H9 (cell line): ENCODE measurements around the gene BMPER. TPM values are rescaled to one million over a fixed set of nuclear protein-coding genes. Genes with fewer than 3 reads are reported as not detected.

Experiments
- DNase-seq: peaks from one replicate; pipeline ENCODE4 v3.0.0-alpha.2; 2017
- H2AFZ ChIP-seq: one replicate; pipeline ENCODE4 v1.6.1; 2013; ENCODE audit warnings: mild to moderate bottlenecking, low read length, control low read depth, moderate library complexity
- H2AK5ac ChIP-seq: 2 replicates; pipeline ENCODE4 v1.6.1; 2013; ENCODE audit warnings: low read length, control low read depth, mixed read lengths; ENCODE audit not compliant: insufficient read length
- H2BK120ac ChIP-seq: one replicate; pipeline ENCODE4 v1.6.1; 2013; ENCODE audit warnings: low read depth, mild to moderate bottlenecking, low read length, control low read depth, inconsistent platforms; ENCODE audit not compliant: poor library complexity, severe bottlenecking
- H2BK12ac ChIP-seq: 2 replicates; pipeline ENCODE4 v1.6.1; 2013; ENCODE audit warnings: low read length, control low read depth, mixed read lengths, low read depth; ENCODE audit not compliant: insufficient read length
- H2BK15ac ChIP-seq: 2 replicates; pipeline ENCODE4 v1.6.1; 2013; ENCODE audit warnings: low read depth, low read length, control low read depth
- H2BK20ac ChIP-seq: one replicate; pipeline ENCODE4 v1.6.1; 2013; ENCODE audit warnings: low read depth, mild to moderate bottlenecking, low read length, control low read depth, inconsistent platforms; ENCODE audit not compliant: poor library complexity, severe bottlenecking
- H2BK5ac ChIP-seq: 2 replicates; pipeline ENCODE4 v1.6.1; 2013; ENCODE audit warnings: low read length, control low read depth, mixed read lengths; ENCODE audit not compliant: insufficient read length
- H3K14ac ChIP-seq: 2 replicates; pipeline ENCODE4 v1.6.1; 2013; ENCODE audit warnings: low read length, control low read depth; ENCODE audit not compliant: insufficient read depth
- H3K18ac ChIP-seq: 2 replicates; pipeline ENCODE4 v1.6.1; 2013; ENCODE audit warnings: low read depth, mild to moderate bottlenecking, mixed read lengths, low read length, control low read depth; ENCODE audit not compliant: insufficient read length
- H3K23ac ChIP-seq: 2 replicates; pipeline ENCODE4 v1.6.1; 2013; ENCODE audit warnings: low read length, control low read depth, mixed read lengths, low read depth; ENCODE audit not compliant: insufficient read length
- H3K23me2 ChIP-seq: 2 replicates; pipeline ENCODE4 v1.6.1; 2013; ENCODE audit warnings: low read depth, mild to moderate bottlenecking, mixed read lengths, low read length, control low read depth; ENCODE audit not compliant: insufficient read length, poor library complexity, severe bottlenecking
- H3K27ac ChIP-seq: 2 replicates; pipeline ENCODE4 v1.5.1; 2013; ENCODE audit warnings: low read length, control low read depth, mixed read lengths, low read depth; ENCODE audit not compliant: insufficient read length
- H3K27me3 ChIP-seq: 2 replicates; pipeline ENCODE4 v1.6.1; 2013; ENCODE audit warnings: low read length, control low read depth, inconsistent platforms; ENCODE audit not compliant: insufficient read depth
- H3K4ac ChIP-seq: 2 replicates; pipeline ENCODE4 v1.6.1; 2013; ENCODE audit warnings: low read depth, mild to moderate bottlenecking, control low read depth, inconsistent platforms, low read length, moderate library complexity
- H3K4me1 ChIP-seq: 2 replicates; pipeline ENCODE4 v1.6.1; 2013; ENCODE audit warnings: low read length, control low read depth, inconsistent platforms; ENCODE audit not compliant: insufficient read depth
- H3K4me2 ChIP-seq: 2 replicates; pipeline ENCODE4 v1.6.1; 2013; ENCODE audit warnings: low read length, control low read depth, mixed read lengths; ENCODE audit not compliant: insufficient read length, insufficient read depth
- H3K56ac ChIP-seq: 2 replicates; pipeline ENCODE4 v1.6.1; 2013; ENCODE audit warnings: low read depth, mild to moderate bottlenecking, mixed read lengths, low read length, control low read depth; ENCODE audit not compliant: insufficient read length
- H3K79me1 ChIP-seq: 2 replicates; pipeline ENCODE4 v1.6.1; 2013; ENCODE audit warnings: low read depth, mild to moderate bottlenecking, moderate library complexity, low read length, control low read depth, inconsistent platforms; ENCODE audit not compliant: insufficient read depth, poor library complexity, severe bottlenecking
- H3K79me2 ChIP-seq: 2 replicates; pipeline ENCODE4 v1.6.1; 2013; ENCODE audit warnings: low read length, control low read depth, inconsistent platforms; ENCODE audit not compliant: insufficient read depth
- H3K9ac ChIP-seq: 2 replicates; pipeline ENCODE4 v1.6.1; 2013; ENCODE audit warnings: low read length, control low read depth, mixed read lengths; ENCODE audit not compliant: insufficient read length; ENCODE audit errors: extremely low read depth
- H3K9me3 ChIP-seq: one replicate; pipeline ENCODE4 v1.6.1; 2013; ENCODE audit warnings: low read depth, low read length, inconsistent platforms; ENCODE audit not compliant: control insufficient read depth
- H3T11ph ChIP-seq: one replicate; pipeline ENCODE4 v1.6.1; 2013; ENCODE audit warnings: mild to moderate bottlenecking, low read length, control low read depth, inconsistent platforms
- H4K20me1 ChIP-seq: one replicate; pipeline ENCODE4 v1.6.1; 2013; ENCODE audit not compliant: control insufficient read depth, insufficient read length, insufficient read depth
- H4K5ac ChIP-seq: 2 replicates; pipeline ENCODE4 v1.6.1; 2013; ENCODE audit warnings: low read depth, mild to moderate bottlenecking, mixed read lengths, low read length, control low read depth; ENCODE audit not compliant: insufficient read length
- H4K8ac ChIP-seq: replicated peaks from 2 replicates; pipeline ENCODE4 v1.6.1; 2013; ENCODE audit warnings: low read length, control low read depth, mixed read lengths, low read depth; ENCODE audit not compliant: insufficient read length
- H4K91ac ChIP-seq: 2 replicates; pipeline ENCODE4 v1.6.1; 2013; ENCODE audit warnings: low read depth, mild to moderate bottlenecking, moderate library complexity, mixed read lengths, low read length, control low read depth; ENCODE audit not compliant: insufficient read length
- H3K27ac Mint-ChIP-seq, 3 experiments: 2 replicates in 2 of 3; 3 replicates in 1 of 3; pipeline ENCODE4 v1.8.0; 2020 to 2021; ENCODE audit warnings: mixed read lengths in 3 of 3, mild to moderate bottlenecking in 1 of 3, moderate library complexity in 1 of 3
- H3K27me3 Mint-ChIP-seq: 2 replicates; pipeline ENCODE4 v1.8.0; 2021; ENCODE audit warnings: low read depth, mild to moderate bottlenecking, moderate library complexity, mixed read lengths
- H3K36me3 Mint-ChIP-seq, 3 experiments: 2 replicates in 2 of 3; 3 replicates in 1 of 3; pipeline ENCODE4 v1.8.0; 2020 to 2021; ENCODE audit warnings: low read depth in 3 of 3, mixed read lengths in 3 of 3; ENCODE audit not compliant: insufficient read depth in 1 of 3
- H3K4me1 Mint-ChIP-seq, 2 experiments: 2 replicates each; pipeline ENCODE4 v1.8.0; 2020; ENCODE audit warnings: mixed read lengths in 2 of 2
- H3K4me3 Mint-ChIP-seq, 2 experiments: 2 replicates in 1 of 2; 3 replicates in 1 of 2; pipeline ENCODE4 v1.8.0; 2020 to 2021; ENCODE audit warnings: mild to moderate bottlenecking in 2 of 2, mixed read lengths in 2 of 2, moderate library complexity in 1 of 2
- H3K9me3 Mint-ChIP-seq, 2 experiments: 2 replicates in 1 of 2; 3 replicates in 1 of 2; pipeline ENCODE4 v1.8.0; 2020; ENCODE audit warnings: mild to moderate bottlenecking in 2 of 2, mixed read lengths in 2 of 2, moderate library complexity in 1 of 2
- WGBS: extraction: QIAGEN DNeasy Blood & Tissue Kit; methylation state at CpG from one replicate; pipeline ENCODE4 v1.1.7; 2013; ENCODE audit warnings: missing lambda C conversion rate, low lambda C conversion rate, mixed read lengths; ENCODE audit not compliant: insufficient read length; ENCODE audit errors: extremely low coverage; 5-methylcytosine and 5-hydroxymethylcytosine counted together
- total RNA-seq: library from RNA; stranded (reverse); gene quantifications from 2 replicates; pipeline ENCODE4 v1.2.1, GENCODE V29; 2021
- TF ChIP-seq, protein P1 (sequence below): fragments of 200-600 bp; sonication (generic); conservative IDR thresholded peaks from 3 replicates; pipeline ENCODE4 v1.8.0; 2021; ENCODE audit warnings: antibody characterized with exemption, mild to moderate bottlenecking

Gene BMPER
- total RNA-seq, 1 experiment from 2014 or later: 0.20 TPM

DNA sequence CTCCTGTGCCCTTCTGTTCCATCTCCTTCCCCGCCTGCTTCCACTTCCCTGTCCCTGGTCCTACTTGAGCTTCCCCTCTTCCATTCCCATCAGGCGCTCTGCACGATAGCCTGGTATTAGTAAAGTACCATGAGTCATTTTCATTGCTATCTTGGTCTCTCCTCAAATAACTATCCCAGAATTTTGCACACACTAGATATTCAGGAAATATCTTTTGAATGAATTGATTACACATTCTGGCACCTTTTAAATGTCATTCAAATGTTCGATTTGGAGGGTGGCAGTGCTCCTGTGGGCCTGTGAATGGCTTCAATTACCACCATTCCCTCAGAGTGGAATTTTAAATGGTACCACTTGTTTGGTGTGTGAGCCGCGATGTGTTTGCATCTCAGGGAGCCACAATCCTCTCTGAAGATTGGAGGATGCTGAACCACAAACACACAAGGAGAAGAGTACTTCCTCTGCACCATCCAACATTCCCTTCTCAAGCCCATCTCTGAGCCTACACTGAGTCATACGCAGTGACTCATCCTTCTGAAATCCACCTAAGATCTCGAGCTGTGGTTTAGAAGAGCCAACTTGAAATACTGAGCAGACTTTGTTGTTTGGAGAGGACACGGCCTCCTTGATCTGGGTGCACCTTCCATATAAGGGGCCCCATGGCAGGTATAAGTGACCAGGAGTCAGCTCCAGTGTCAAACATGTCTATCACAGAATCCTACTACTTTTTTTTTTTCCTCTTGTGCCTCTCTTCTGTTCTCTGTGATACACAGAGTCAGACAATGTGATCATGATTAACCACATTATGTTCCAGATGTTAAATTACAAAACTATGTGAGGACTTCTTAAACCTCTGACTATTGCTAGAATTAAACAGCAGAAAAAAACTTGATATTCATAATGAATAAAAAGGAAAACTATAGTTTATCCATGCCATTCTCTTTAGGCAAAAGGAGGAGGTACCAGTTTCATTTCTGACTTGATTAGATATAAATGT is 81.9 kb downstream of the BMPER start:
- Histone ChIP-seq H3T11ph (no peak overlapping the region), H3K27ac (no peak overlapping the region), H2BK20ac (no peak overlapping the region), H3K9me3 (no peaks in the 10 kb centered on the region), H3K23me2 (no peaks in the 10 kb centered on the region), H2AK5ac (no peak overlapping the region), H3K14ac (no peak overlapping the region), H3K23ac (no peak overlapping the region), H3K4me2 (no peak overlapping the region), H4K8ac (no peak overlapping the region), H3K79me2 (no peaks in the 10 kb centered on the region), H3K56ac (no peak overlapping the region), H3K18ac (no peak overlapping the region), H2AFZ (no peak overlapping the region), H3K27me3 (no peaks in the 10 kb centered on the region), H2BK12ac (no peak overlapping the region), H4K20me1 (no peaks in the 10 kb centered on the region), H3K4me1 (no peaks in the 10 kb centered on the region), H3K4ac (no peak overlapping the region), H4K5ac (no peak overlapping the region), H4K91ac (no peak overlapping the region), H2BK5ac (no peak overlapping the region), H2BK15ac (no peak overlapping the region), H2BK120ac (no peak overlapping the region), H3K79me1 (no peaks in the 10 kb centered on the region), H3K9ac (no peak overlapping the region)
- Mint-ChIP-seq H3K27ac (no peak overlapping the region), H3K27me3 (no peaks in the 10 kb centered on the region), H3K9me3 (peaks cover 0 to 4% of the 10 kb centered on the region in 2 experiments; a peak in 2 of 5 replicates), H3K4me3 (no peak overlapping the region), H3K36me3 (no peaks in the 10 kb centered on the region), H3K4me1 (peaks cover 3 to 4% of the 10 kb centered on the region in 2 experiments; a peak in 3 of 4 replicates)
- TF ChIP-seq, protein P1, sequence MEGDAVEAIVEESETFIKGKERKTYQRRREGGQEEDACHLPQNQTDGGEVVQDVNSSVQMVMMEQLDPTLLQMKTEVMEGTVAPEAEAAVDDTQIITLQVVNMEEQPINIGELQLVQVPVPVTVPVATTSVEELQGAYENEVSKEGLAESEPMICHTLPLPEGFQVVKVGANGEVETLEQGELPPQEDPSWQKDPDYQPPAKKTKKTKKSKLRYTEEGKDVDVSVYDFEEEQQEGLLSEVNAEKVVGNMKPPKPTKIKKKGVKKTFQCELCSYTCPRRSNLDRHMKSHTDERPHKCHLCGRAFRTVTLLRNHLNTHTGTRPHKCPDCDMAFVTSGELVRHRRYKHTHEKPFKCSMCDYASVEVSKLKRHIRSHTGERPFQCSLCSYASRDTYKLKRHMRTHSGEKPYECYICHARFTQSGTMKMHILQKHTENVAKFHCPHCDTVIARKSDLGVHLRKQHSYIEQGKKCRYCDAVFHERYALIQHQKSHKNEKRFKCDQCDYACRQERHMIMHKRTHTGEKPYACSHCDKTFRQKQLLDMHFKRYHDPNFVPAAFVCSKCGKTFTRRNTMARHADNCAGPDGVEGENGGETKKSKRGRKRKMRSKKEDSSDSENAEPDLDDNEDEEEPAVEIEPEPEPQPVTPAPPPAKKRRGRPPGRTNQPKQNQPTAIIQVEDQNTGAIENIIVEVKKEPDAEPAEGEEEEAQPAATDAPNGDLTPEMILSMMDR: no peak
- WGBS: no CpG with 5 or more reads among the region's 9 CpGs
- no peak for DNase-seq
